ENCODE measurements around the gene FBXO48.

The FBXO48 gene

GRCh38 chr2:68411397-68412126, 55.5 kb downstream of the FBXO48 start:
- no peak for DNase-seq
